Endometrial microvascular endothelial cells (primary cell): ENCODE data around the gene AGMO. TPM values are rescaled to one million over a fixed set of nuclear protein-coding genes. Genes with fewer than 3 reads are reported as not detected.

Experiments used
- in situ Hi-C: cut with HindIII; loops from 2 replicates; pipeline ENCODE4 v1.10.0; 2017; ENCODE audit warnings: low sequenced_read_pairs, low pct_unique_long_range_greater_than_20kb; ENCODE audit errors: inconsistent ontology term
- total RNA-seq: library from RNA; depleted of rRNA; stranded (reverse); fragments of >200 nt; gene quantifications from one replicate; pipeline ENCODE4 v1.2.3, GENCODE V29; 2015; ENCODE audit errors: inconsistent ontology term

AGMO gene
- total RNA-seq, 1 donor from 2014 or later, result 0.19 TPM

GRCh38 chr7:15508258-15508657 lies 53.6 kb downstream of the AGMO start:
- in situ Hi-C loops, result no loop called here

DNA sequence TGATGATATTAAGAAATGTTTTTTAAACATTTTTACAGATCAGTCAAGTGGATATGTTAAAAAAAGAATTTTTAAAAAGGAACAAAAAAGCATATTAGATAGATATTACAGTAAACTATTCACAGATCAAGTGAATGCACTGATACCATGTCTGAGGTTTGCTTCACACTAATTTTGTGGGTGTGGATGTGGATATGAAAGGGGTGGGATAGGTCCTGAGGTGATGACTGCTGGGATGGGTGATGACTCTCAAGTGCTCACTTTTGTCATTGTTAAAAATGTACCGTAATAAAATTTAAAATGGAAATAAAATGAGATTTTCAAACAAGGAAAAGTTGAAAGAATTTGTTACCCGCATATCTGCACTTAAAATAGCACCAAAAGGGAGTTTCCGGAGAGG lies 54.1 kb downstream of the AGMO start:
- in situ Hi-C loops, result no loop called here

DNA sequence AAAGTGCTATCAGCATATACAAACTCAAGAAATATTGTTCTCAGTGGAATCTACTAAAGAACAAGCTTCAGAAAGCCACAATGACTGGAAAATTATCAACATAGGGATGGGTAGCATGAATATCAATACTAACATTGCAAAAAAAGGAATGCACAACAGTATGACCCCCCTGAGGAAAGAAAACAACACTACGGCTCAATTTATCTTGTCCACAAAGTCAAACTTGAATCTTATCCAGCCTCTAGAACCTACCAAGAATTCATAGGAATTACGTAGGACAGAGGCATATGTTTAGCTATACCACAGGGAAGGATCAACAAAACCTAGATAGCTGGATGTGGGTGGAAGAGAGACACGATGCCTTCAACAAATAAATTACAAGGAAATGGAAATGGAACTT lies 54.6 kb downstream of the AGMO start:
- in situ Hi-C loops, result no loop called here

DNA sequence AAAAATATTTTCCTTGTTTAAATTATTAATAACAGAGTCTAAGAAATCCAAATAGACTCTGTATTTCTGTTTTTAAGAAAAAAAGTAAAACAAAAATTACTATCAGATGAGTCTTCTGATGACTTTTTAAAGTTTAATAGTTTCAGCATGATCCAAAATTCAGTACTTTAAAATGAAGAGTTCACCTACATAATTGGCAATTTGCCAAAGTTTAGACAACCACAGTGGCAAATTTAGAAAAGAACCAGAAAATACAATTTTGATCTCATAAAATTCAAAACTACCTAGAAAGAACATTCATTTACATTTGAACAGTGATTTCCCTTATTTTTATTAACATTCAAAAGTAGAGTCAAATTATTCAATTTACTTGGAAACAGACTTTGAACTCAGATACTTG lies 56.1 kb downstream of the AGMO start:
- in situ Hi-C loops, result no loop called here

DNA sequence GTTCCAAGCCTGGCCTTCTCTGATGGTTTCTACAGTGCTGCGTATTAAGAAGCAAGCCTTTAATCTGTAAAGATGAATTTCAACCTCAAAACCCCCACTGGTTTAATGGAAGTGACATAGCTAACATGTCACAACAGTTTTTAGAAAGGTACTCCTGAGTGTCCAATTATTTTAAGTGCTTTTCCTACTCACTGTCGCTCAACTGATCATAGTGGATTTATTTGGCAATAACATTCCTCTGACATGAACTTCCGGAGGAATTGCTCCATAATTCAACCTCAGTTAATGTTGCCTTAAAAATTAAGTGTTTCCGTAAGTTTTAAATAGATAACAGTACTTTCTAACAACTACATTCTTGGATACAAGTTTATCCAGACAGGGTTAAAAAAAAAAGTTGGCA lies 57.5 kb downstream of the AGMO start:
- in situ Hi-C loops, result no loop called here

DNA sequence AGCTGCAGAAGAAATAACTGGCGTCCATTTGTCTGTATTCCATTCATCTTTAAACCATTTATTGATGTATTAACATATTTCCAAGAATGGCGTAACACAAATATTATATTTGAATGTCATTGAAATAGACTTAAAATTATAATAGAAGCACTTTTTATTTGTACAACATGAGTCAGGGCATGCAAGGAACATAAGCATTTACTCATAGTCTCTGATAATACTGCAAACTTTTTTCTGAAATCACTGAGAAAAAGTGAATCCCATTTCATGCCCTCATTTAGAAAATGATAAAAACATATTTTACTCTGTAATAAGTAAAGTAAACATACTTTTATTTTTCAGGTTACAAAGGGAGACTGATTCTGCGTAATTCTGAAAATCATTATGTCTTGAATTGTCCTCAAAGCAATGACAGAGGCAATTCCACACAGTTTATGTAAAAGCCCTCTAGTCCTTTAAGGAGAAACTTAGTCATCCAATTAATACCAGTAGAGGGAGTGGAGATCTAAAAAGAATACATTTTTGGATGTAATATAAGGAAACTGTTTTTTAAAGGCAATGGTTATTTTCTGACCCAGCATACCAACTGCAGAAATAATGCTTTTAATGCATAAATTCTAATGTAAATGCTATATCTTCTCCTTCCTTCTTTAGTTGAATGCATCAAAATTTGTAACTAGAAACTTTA lies 58.1 kb downstream of the AGMO start:
- in situ Hi-C loops, result no loop called here

DNA sequence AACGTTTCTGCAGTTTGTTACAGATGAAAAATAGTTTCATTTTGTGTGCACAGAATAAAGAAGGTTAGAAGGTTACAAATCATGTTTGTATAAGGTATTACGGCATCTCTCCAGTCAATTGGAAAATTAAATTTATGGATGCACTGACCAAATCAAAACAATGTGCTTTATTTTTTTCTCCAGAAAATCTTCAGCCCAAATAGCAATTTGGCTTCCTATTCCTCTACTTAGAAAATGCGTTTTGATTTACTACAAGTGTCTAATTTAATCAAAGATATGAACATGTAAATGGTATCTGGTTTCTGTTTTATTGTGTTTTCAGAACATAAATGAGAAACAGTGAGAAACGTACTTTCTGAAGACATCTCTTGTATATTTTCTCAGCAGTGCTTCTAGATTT lies 63.4 kb downstream of the AGMO start:
- in situ Hi-C loops, result no loop called here

DNA sequence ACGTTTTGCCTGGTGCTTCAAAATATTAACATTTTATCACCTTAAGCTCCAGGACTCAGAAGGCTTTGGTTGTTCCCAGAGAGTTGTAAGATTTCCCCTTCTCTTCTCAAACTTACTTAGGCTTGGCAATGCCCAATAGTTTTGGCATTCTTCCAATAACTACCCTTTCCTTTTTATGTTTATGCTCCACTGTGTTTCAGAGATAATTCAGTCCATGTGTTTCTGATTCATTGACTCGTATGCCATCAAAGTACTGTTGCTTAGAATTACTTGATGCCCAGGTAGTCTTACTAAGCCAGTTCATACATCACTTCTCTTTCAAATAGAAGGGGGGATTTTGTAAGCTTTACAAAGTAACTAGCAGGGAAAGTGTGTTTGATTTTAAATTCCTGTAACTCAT lies 66.6 kb downstream of the AGMO start:
- in situ Hi-C loops, result no loop called here

GRCh38 chr7:15494711-15495110 lies 67.1 kb downstream of the AGMO start:
- in situ Hi-C loops, result no loop called here

DNA sequence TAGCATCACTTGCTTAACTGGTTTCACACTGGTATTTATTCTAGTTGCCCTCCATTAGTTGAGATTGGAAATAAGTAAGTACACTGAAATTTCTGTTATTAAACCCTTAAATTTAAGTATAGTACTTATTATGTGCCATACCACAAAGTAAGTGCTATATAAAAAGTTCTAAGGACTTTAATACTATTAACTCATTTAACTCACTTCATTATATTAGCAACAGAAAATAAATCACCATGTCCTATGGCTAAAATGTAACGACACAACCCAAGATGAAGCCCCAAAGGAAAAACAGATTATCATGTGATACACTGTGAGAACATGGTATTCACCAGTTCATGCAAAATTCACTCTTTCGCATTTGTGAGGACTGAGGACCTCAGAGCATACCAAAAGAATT lies 70.5 kb downstream of the AGMO start:
- in situ Hi-C loops, result no loop called here

GRCh38 chr7:15490291-15490690 lies 71.5 kb downstream of the AGMO start:
- in situ Hi-C loops, result no loop called here

GRCh38 chr7:15489861-15490260 lies 72.0 kb downstream of the AGMO start:
- in situ Hi-C loops, result no loop called here

DNA sequence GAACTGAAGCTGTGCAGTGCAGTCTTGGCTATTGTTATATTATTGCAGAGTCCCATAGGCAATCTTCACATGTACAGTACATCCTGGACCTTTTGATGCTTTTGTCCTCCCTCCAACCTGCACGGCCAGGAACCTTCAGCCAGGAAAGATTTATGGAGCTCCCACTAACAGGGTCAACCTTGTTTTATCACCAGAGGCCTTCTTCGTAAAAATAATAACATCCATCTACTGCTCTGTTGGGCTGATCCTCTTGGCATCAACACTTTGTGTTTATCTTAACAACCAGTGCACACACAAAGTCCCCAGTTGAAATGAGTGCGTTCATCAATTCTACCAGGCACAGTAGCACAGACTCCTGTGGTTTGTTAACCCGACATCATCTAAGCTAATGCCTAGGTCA lies 72.4 kb downstream of the AGMO start:
- in situ Hi-C loops, result no loop called here

DNA sequence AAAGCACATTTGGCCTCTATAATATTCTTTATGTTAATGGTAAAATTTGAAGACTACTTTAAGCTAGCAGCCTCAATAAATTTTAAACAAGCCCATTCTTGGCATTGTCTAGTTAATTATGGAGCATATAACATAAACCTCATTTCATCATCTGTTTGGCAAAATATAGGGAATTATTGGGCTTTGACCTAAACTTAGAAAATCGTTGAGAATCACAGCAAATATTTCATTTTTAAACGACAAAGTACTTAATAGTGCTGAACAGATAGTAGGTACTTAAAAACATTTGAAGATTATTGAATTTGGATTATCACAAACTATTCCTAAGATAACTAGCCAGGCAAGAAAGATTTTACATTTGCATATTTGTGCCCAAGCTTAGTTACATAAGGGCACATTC lies 73.4 kb downstream of the AGMO start:
- in situ Hi-C loops, result no loop called here

DNA sequence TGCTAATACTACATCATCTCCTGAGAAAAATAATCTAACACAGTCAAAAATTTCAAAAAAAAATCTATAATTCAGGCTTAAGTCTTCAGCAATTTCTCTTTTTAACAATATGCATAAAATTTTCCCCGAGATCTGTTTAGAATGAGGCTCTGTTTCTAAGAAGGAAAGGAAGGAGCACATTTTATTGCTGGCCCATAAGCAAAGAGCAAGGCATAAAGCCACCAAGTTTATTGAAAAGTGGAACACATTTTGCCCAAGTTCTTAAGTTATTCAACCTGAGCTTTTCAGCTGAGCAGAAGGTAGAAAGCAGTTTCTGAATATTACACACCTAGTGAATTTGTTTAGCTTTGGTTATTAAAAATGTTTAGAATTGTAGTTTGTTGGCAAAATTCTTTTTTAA lies 73.9 kb downstream of the AGMO start:
- in situ Hi-C loops, result no loop called here

GRCh38 chr7:15485998-15486397 lies 75.8 kb downstream of the AGMO start:
- in situ Hi-C loops, result no loop called here

- in situ Hi-C loops, result no loop called here
These were observed 76.4 kb downstream of the AGMO start for GRCh38 chr7:15485431-15485830.

- in situ Hi-C loops, result no loop called here
These were observed 80.7 kb downstream of the AGMO start for GRCh38 chr7:15481132-15481531.

- in situ Hi-C loops, result no loop called here
These were observed 83.4 kb downstream of the AGMO start for GRCh38 chr7:15478401-15478800.

- in situ Hi-C loops, result no loop called here
These were observed 85.3 kb downstream of the AGMO start for GRCh38 chr7:15476531-15476918.

- in situ Hi-C loops, result no loop called here
These were observed 85.8 kb downstream of the AGMO start for GRCh38 chr7:15475808-15476530.
